T1000 (cell line): Measurements from ENCODE around the gene HOXC11.

Experiments used
- DNase-seq: peaks from one replicate; lab custom pipeline; 2025; ENCODE audit warnings: mixed read lengths; lab: John Stamatoyannopoulos, UW

The HOXC11 gene

GRCh38 chr12:54010053-54010971, 37.4 kb downstream of the HOXC11 start:
- no peak for DNase-seq

- DNase-seq = no peak
Observed at GRCh38 chr12:54010972-54011664, 38.2 kb downstream of the HOXC11 start.

DNA sequence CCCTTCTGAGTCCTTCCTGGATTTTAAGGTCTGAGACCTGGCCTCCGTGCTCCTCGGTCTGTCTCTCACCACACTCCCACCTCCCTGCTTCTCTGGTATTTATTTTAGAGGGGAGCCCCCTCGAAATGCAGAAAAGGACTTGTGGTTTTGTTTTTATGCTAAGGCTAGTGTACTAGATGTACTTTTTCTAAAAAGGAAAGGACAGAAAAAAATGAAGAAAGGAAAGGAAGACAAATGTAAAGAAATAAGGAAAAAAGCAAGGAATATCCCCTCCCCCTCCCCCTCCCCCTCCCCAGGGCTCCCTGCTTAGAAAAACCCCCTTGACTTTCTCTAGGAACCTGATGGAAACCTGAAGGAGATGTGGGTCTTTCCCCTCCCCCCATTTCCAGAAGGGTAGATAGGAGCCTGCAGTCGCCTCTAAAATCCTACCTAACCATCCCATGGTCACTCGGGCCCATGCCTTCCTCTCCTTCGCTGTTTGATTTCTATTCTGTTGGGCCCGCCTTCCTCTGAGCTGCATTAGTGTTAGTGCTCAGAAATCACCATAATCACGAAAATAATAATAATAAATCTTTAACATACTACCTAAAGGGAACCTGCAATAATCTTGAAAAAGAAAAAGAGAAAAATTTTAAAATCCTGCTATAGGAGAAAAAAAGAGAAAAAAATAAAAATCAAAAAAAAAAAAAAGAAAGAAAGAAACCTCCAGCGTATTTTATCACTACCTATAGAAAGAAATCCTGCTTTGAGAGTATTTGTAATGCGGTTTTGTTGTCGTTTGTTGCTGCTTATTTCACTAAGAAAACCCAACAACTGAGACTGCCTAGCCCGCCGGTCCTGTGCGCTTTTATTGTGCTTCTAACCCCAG, 39.0 kb downstream of the HOXC11 start:
- no peak for DNase-seq

- no peak for DNase-seq
Observed at GRCh38 chr12:54012631-54013409, 39.9 kb downstream of the HOXC11 start.

GRCh38 chr12:54014377-54015017, 41.6 kb downstream of the HOXC11 start:
- no peak for DNase-seq

DNA sequence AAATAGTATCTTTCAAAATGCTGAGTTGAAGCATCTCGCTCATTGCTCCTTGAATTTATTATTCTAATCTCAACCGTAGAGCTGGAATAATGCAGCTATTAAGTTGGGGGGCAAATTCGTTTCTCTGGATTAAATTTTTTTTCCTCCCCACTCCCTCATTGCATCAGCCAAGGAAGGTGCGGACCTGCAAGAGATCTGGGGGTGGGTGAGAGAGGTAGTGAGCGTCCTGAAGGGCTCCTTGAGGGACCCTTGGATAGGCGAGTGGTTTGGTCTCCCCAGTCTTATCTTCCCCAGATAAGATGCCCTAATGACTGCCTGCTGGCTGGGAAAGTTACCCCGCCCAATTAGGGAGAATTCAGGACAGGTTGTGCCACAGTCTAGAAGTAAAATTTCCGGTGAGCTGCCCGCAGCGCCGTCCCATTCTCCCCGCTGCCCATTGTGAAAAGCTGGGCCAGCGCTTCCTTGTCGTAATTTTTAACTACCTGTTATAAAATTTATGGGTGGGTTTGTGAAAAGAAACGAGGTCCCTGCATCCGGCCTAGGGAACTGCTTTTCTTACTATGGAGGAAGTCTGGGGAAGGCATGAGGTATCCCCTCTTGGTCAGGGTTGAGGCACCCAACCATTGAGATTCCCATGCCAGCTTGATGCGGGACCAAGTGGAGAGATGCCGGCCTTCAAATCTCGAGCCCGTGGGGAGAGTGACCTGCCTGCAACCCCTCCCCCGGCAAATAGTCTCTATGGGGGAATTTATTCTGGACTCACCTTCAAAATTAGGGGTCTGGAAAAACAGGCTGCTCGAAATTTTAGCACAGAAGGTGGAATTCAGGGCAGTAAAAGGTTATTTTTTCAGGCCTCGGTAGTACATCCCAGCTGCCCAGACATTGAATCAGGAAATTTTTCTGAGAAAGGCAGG, 42.3 kb downstream of the HOXC11 start:
- no peak for DNase-seq

DNA sequence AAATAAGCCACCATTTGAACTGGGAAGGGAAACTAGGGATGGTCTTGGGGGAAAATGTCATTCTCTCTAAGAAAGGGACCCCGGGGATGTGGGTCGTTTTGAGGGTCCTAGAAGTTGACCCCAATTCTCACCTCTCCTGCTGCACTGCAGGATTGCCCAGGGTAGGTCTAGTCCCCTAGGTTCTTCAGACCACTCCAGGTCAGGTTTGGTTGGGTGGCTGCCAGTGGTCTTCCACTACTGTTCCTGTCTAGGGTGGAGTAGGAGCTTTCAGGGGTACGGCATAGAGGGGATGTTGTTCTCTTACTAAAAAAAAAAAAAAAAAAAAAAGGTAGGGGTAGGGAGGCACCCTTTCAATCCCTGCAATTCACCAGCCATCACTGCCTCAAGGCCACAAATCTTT, 43.1 kb downstream of the HOXC11 start:
- DNase-seq = no peak

DNA sequence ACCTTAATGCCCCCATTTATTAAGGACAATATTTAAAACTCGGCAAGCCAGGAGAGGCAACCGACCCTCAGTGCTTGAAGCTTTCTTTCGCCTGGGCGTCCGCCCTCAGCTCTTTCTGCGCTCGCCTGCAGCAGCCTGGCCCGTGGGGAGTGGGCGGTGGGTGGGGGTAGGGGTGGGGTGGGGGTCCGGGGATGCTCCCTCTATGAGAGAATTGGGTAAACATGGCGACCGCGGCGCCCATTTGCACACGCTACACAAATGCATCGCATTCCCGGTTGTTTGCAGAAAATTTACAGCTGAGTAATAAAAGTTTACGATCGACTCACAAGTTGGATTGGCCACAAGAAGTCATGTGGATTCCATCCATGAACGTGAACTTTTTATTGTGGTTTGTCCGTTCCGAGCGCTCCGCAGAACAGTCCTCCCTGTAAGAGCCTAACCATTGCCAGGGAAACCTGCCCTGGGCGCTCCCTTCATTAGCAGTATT, 43.6 kb downstream of the HOXC11 start:
- no peak for DNase-seq

GRCh38 chr12:54017027-54017788, 44.3 kb downstream of the HOXC11 start:
- DNase-seq = no peak

DNA sequence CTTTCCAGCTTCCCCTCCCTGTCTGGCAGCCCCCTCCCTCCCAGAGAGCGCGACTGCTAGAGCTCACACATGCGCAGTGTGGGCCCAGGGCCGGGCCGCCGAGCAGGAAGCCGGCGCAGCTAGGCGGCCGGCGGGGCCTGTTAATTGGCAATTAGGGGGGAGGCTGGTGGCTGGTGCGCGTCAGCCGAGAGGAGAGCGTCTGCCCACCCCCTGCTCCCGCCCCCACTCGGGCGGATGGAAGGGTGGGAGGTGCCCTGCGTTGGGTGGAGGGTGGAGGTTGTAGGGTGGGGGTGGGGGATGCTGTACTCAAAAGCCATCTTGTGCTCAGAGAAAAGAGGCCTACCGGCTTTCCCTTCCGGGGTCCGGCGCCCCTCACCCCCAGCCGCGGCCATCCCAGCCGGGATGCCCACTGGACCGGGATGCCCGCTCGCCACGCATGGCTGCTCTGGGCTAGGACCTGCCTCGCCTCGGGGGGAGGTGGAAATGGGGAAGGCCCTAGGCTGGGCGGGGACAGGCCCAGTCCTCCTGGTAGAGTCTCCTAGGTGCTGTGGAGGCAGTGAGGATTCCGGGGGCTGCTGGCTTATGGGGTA, 45.0 kb downstream of the HOXC11 start:
- no peak for DNase-seq

DNA sequence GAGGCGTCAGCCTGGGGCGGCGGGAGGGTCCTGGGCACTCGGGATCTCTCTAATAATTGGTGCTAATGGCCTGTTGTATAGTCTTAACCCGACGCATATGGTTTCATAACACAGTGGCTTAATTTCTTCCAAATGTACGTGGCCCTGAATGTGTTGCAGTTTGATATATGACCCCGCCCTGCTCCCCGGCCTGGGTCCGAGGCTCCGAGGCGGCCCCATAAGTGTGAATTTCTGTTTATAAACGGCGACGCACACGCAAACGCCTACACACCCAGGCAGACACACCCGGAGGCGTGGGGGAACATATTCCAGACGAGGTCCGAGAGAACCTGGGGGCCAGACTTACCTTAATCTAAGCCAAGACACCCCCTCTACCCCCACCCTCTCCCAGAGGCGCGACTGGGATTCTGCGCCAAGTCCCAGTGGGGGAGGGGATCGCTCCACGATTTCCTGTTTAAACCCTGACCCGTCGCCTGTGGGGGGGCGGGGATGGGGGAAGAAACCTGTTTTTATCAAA, 45.6 kb downstream of the HOXC11 start:
- no peak for DNase-seq

- no peak for DNase-seq
Observed at GRCh38 chr12:54019091-54019811, 46.3 kb downstream of the HOXC11 start.

GRCh38 chr12:54019924-54020590, 47.1 kb downstream of the HOXC11 start:
- DNase-seq = no peak

DNA sequence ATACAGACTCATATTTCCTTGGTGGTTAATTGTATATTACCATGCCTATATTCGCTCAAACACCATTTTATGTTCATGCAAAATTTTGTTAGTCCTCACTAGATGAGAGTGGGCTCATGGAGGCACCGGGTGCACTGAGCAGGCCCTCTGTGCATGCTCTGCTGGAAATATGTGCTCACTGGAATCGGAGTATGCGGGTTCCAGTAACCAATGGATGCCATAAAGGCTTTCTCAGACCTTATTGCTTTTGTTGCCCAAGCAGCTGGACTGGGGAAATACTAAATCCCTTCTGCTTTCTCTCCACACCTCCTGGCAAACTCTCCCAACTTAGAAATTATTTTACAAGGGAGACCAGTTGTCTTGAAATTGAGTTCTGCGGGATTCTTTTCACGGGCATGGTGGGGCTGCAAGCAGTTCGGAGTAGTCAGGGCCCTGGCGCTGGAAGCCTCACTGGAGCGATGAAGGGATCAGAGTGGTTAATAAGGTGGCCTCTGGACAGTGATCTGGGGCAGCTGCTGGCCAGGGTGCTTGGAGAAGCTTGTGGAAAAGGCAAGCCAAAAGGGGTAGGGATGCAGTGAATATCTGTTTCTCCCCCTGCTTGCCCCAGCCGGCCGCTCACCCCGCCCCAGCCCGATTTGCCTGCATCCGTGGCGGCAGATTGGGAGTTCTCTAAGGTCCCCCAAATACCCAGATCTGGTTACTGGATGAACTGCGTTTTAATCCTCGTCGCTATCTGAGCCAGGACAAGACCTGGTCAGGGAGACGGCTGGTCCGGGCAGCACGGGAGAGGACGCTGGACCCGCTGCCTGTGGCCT, 47.9 kb downstream of the HOXC11 start:
- DNase-seq = no peak

DNA sequence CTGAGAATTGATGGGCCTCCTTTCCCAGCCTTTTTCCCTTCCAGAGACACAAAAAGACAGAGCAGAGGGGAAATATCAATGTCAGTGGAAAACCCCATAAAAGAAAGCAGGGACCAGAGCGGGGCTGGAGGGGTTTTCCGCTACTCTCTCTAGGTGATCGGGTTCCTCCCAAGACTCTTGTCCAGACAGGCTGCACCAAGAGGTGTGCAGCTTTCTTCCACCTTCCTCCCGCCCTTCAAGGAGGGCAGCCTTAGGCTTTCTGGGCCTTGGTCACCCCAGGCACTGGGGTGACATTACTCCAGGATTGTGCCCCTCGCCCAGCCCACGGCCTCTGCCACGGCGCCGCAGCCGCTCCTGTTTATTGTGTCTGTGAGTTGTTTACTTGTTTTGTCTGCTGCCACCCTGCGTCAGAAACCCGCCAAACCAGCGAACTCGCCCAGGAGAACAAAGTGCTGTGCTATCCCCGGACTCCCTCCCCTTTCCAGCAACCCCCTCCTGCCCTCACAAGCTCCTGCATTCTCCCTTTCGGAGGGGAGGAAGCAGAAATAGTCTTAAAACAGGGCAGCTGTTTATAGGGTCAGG, 48.6 kb downstream of the HOXC11 start:
- no peak for DNase-seq
